ENCODE results near the gene VLDLR. TPM values are rescaled to one million over a fixed set of nuclear protein-coding genes. Genes with fewer than 3 reads are reported as not detected.

Gene VLDLR
- 10 to 100 TPM; 10.9 to 17.2 TPM for total RNA-seq

DNA sequence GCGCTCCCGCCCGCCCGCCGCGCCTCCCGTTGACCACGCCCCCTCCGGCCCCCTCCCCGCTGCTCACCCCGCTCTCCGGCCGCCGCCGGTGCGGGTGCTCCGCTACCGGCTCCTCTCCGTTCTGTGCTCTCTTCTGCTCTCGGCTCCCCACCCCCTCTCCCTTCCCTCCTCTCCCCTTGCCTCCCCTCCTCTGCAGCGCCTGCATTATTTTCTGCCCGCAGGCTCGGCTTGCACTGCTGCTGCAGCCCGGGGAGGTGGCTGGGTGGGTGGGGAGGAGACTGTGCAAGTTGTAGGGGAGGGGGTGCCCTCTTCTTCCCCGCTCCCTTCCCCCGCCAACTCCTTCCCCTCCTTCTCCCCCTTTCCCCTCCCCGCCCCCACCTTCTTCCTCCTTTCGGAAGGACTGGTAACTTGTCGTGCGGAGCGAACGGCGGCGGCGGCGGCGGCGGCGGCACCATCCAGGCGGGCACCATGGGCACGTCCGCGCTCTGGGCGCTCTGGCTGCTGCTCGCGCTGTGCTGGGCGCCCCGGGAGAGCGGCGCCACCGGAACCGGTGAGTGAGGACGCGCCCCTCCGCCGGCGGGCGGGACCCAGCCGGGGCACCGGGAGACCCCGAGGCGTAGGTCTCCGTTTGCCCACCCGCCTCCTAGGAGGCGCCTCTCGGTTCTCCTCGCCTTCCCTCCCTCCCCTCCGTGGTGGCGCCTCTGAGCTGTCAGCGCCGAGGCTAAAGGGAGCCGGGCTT, at the start of gene VLDLR:
Gene VLDLR, plus strand, starts transcription at position 66 of the 739 bp plus-strand sequence. Its CDS starts 403 bp downstream, at position 469.
- H3K4me3 Mint-ChIP-seq: peak within 1 kb of the TSS; percentile 91
- peaks cover 17% of the 10 kb centered on the region for H3K36me3 Mint-ChIP-seq (ENCODE audit: low read depth)
- peak within 1 kb of the TSS; percentile 83 for H3K27ac Mint-ChIP-seq
- ATAC-seq (replicated peaks): peak; percentile 66
- H3K27me3 Mint-ChIP-seq: peaks cover 30% of the 10 kb centered on the region
- no peaks in the 10 kb centered on the region for H3K4me1 Mint-ChIP-seq
- no peaks in the 10 kb centered on the region for H3K9me3 Mint-ChIP-seq

DNA sequence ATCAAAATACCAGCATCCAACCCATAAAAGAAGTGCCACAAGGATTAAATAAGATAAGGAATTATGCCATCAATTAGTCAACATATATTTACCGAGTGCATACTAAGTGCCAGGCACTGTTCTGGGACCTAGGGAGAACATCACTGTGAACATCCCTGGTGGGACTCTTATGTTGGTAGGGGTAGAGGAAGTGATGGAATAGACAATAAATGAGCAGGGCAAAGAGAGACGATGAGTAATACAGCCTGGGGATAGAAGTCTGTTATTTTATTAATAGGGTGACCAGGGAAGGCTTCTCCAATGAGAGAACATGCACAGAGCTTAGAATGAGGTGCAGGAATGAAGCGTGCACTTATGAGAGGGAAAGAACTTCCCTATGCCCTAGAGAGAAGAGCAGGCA, 47.4 kb upstream of the VLDLR start:
- Mint-ChIP-seq H3K27me3 (peaks cover 16% of the 10 kb centered on the region), H3K36me3 (ENCODE audit: low read depth) (no peaks in the 10 kb centered on the region), H3K9me3 (no peaks in the 10 kb centered on the region), H3K4me1 (no peaks in the 10 kb centered on the region), H3K27ac (no peak overlapping the region), H3K4me3 (no peak overlapping the region)
- no peak for ATAC-seq (replicated peaks)

DNA sequence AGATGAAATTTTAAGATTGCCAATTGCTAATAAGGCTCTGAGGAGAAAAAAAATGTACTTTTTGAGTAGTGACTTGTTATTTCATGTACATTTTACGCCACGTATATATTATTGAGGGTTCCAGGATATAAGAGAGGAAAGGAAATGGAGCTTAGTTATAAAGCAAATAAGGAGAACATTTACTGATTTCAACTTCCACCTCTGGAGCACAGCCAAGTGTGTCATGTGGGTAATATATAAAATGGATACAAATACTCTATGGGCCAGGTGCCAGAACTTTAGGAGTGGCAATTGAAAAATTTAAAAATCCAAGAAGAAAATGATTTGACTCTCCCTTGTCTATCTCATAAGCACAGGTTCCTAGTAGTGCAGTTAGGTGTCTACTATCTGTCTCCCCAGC, 45.0 kb upstream of the VLDLR start:
- H3K9me3 Mint-ChIP-seq: no peaks in the 10 kb centered on the region
- no peaks in the 10 kb centered on the region for H3K36me3 Mint-ChIP-seq (ENCODE audit: low read depth)
- H3K4me3 Mint-ChIP-seq: no peak overlapping the region
- H3K27ac Mint-ChIP-seq: no peak overlapping the region
- no peak for ATAC-seq (replicated peaks)
- H3K27me3 Mint-ChIP-seq: peaks cover 16% of the 10 kb centered on the region
- H3K4me1 Mint-ChIP-seq: no peaks in the 10 kb centered on the region

DNA sequence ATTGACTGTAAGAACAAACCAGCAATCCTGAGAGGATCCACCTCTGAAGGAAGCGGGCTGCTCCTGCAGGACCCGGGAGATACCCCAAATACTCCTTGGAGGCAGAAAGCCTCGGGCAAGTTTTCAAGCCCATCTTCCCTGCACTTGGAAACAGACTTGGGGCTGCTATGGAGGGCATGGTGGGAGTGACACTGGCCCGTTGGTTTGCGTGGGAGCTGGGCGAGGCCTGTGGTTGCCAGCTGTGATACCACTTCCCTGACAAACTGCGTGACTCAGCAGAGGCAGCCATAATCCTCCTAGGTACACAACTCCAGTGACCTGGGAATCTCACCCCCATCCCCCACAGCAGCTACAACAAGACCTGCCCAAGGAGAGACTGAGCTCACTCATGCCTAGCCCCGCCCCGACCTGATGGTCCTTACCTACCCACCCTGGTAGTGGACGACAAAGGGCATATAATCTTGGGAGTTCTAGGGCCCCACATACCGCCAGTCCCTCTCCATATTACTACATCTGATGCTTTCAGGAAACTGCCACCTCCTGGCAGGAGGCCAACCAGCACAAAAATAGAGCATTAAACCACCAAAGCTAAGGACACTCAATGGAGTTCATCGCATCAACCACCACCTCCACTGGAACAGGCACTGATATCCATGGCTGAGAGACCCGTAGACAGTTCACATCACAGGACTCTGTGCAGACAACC, 38.1 kb upstream of the VLDLR start:
- peaks cover 23% of the 10 kb centered on the region for H3K27me3 Mint-ChIP-seq
- H3K27ac Mint-ChIP-seq: no peak overlapping the region
- no peaks in the 10 kb centered on the region for H3K4me1 Mint-ChIP-seq
- no peak overlapping the region for H3K4me3 Mint-ChIP-seq
- ATAC-seq (replicated peaks): peak; percentile 48
- peaks cover 5% of the 10 kb centered on the region for H3K9me3 Mint-ChIP-seq
- no peaks in the 10 kb centered on the region for H3K36me3 Mint-ChIP-seq (ENCODE audit: low read depth)

- no peak overlapping the region for H3K4me3 Mint-ChIP-seq
- H3K27ac Mint-ChIP-seq: no peak overlapping the region
- H3K4me1 Mint-ChIP-seq: no peaks in the 10 kb centered on the region
- H3K36me3 Mint-ChIP-seq (ENCODE audit: low read depth): no peaks in the 10 kb centered on the region
- peaks cover 17% of the 10 kb centered on the region for H3K9me3 Mint-ChIP-seq
- no peak for ATAC-seq (replicated peaks)
- peaks cover 23% of the 10 kb centered on the region for H3K27me3 Mint-ChIP-seq
Measured at GRCh38 chr9:2591967-2592366, 29.6 kb upstream of the VLDLR start.

DNA sequence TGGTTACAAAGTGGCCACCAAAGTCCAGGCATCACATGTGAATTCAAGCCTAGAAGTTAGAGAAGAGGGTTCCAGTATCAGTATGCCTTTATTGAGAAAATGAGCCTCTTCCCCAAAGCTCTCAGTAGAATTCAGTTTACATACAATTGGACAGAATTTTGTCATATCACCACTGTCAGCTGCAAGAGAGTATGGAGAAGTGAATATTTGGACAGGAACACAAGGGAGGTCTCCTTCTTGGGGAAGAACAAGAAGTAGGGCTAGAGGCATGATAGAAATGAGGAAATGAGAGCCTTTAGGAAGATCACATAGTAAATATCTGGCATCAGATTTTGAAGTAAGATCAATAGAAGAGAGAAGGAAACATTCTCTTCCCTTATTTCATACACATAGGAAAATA, 27.8 kb upstream of the VLDLR start:
- no peak for ATAC-seq (replicated peaks)
- H3K4me1 Mint-ChIP-seq: no peaks in the 10 kb centered on the region
- peaks cover 17% of the 10 kb centered on the region for H3K9me3 Mint-ChIP-seq
- no peak overlapping the region for H3K4me3 Mint-ChIP-seq
- no peak overlapping the region for H3K27ac Mint-ChIP-seq
- H3K36me3 Mint-ChIP-seq (ENCODE audit: low read depth): no peaks in the 10 kb centered on the region
- H3K27me3 Mint-ChIP-seq: peaks cover 34% of the 10 kb centered on the region

DNA sequence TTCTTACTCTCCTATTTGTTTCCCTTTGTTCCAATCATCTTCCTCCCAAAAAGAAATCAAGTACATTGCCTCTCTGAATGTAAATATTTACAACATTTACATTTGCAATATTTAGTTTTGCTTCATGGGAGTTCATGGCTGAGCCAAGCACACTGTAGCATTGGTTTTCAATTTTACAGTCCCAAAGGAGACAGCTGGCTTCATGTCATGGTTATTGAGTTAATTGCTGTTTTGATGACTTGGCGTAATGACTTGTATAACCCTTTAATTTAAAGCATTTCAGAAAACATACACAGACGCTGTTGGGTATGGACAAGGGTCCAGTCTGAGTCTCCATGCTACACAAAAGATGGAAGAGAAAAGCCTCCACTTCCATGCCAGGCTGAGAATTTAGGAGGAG, 25.6 kb upstream of the VLDLR start:
- H3K27me3 Mint-ChIP-seq: peaks cover 42% of the 10 kb centered on the region
- ATAC-seq (replicated peaks): no peak
- H3K4me1 Mint-ChIP-seq: no peaks in the 10 kb centered on the region
- H3K27ac Mint-ChIP-seq: no peak overlapping the region
- no peaks in the 10 kb centered on the region for H3K36me3 Mint-ChIP-seq (ENCODE audit: low read depth)
- peaks cover 17% of the 10 kb centered on the region for H3K9me3 Mint-ChIP-seq
- H3K4me3 Mint-ChIP-seq: no peak overlapping the region

DNA sequence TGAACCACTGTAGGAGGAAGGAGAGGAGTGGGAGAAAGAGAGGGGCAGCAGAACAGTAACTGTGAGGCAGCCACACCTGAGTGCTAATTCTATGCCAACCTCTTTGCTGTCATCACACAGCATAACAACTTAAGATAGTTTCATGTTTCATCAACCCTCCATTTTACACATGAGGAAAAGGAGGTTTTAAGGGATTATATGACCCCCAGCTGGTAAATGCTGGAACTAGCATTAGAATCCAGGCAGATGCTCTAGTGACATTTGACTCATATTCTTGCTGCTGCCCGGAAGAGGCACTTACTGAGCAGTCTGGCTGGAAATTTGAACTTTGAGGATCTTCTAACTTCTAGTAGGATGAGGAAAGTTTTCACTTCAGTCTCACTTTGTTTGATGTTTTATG, 24.1 kb upstream of the VLDLR start:
- Mint-ChIP-seq H3K9me3 (peaks cover 13% of the 10 kb centered on the region), H3K27ac (no peak overlapping the region), H3K4me3 (no peak overlapping the region), H3K27me3 (peaks cover 42% of the 10 kb centered on the region), H3K36me3 (ENCODE audit: low read depth) (no peaks in the 10 kb centered on the region), H3K4me1 (no peaks in the 10 kb centered on the region)
- ATAC-seq (replicated peaks): no peak

DNA sequence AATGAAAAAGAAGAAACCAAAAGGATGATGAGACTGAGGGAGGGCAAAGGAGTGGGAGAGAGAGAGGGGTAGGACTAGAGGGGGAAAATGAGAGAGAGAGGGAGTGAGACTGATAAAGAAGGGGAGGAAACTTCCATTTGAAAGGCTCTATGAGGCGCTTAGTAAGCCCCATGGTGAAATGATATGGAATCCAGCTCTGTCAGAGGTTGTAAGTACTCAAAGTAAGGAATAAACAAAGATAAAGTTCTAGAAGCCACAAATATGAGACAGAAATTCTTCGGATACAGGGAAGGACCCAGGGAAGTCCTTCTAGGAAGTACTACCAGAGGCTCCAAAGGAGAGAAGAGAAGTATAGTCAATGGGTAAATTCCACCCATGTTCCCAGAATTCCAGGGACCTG, 21.7 kb upstream of the VLDLR start:
- H3K4me1 Mint-ChIP-seq: no peaks in the 10 kb centered on the region
- no peaks in the 10 kb centered on the region for H3K9me3 Mint-ChIP-seq
- H3K27me3 Mint-ChIP-seq: peaks cover 30% of the 10 kb centered on the region
- no peaks in the 10 kb centered on the region for H3K36me3 Mint-ChIP-seq (ENCODE audit: low read depth)
- no peak for ATAC-seq (replicated peaks)
- no peak overlapping the region for H3K27ac Mint-ChIP-seq
- H3K4me3 Mint-ChIP-seq: no peak overlapping the region

GRCh38 chr9:2600307-2600706, 21.3 kb upstream of the VLDLR start:
- Mint-ChIP-seq H3K27me3 (peaks cover 30% of the 10 kb centered on the region), H3K36me3 (ENCODE audit: low read depth) (no peaks in the 10 kb centered on the region), H3K4me1 (no peaks in the 10 kb centered on the region), H3K4me3 (no peak overlapping the region), H3K9me3 (no peaks in the 10 kb centered on the region), H3K27ac (no peak overlapping the region)
- no peak for ATAC-seq (replicated peaks)

DNA sequence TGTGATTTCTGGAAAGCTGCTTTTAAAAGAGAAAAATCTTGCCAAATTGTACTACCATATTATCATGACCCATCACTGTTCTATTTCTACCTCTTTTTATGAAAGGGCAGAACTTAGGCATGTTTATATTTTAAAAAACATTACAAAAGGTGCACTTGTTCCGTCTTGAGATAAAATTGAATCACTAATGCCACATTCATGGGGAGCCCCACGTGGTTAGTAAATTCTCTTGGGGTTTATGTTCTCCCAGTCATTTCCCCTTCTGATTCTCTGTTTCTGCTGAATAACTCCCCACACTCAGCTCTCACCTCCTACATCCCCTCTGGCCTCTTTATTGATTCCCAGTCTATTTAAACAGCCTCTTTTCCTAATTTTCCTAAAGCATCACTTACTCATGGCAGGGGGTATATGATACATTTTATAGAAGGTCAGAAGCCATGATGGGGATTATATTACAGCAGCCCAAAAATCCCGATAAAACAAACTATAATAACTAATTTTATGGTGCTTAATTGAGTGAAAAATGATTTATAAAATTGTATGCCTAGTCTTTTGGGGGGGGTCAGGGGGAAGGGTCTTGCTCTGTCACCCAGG, 19.7 kb upstream of the VLDLR start:
- no peak for ATAC-seq (replicated peaks)
- no peaks in the 10 kb centered on the region for H3K36me3 Mint-ChIP-seq (ENCODE audit: low read depth)
- no peaks in the 10 kb centered on the region for H3K4me1 Mint-ChIP-seq
- no peak overlapping the region for H3K27ac Mint-ChIP-seq
- H3K4me3 Mint-ChIP-seq: no peak overlapping the region
- H3K9me3 Mint-ChIP-seq: no peaks in the 10 kb centered on the region
- peaks cover 26% of the 10 kb centered on the region for H3K27me3 Mint-ChIP-seq

- H3K4me1 Mint-ChIP-seq: no peaks in the 10 kb centered on the region
Measured at GRCh38 chr9:2602704-2603116, 18.9 kb upstream of the VLDLR start.

DNA sequence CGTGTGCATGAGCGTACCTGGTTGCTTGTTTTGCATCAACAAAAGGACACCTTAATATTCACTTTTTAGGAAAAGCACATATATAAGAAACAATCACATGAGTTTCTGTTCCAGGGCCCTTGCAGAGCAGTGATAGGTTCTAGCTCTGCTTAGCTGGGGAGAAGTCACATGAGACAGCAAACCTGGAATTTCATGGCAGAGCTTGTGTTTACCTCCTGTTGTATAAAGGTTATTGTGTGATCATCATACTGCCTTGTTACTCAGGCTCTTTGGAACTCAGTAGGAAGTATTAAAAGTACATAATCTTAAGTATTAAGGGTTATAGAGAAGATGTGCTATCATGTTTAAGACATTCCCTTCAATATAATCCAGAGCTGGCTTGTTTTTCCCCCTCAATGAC, 18.0 kb upstream of the VLDLR start:
- no peak for ATAC-seq (replicated peaks)
- H3K27me3 Mint-ChIP-seq: peaks cover 14% of the 10 kb centered on the region
- no peak overlapping the region for H3K27ac Mint-ChIP-seq
- H3K4me1 Mint-ChIP-seq: no peaks in the 10 kb centered on the region
- H3K9me3 Mint-ChIP-seq: no peaks in the 10 kb centered on the region
- H3K36me3 Mint-ChIP-seq (ENCODE audit: low read depth): no peaks in the 10 kb centered on the region
- H3K4me3 Mint-ChIP-seq: no peak overlapping the region

More at GRCh38 chr9:2602704-2603116, 18.9 kb upstream of the VLDLR start:
- H3K9me3 Mint-ChIP-seq: no peaks in the 10 kb centered on the region
- no peak for ATAC-seq (replicated peaks)
- no peak overlapping the region for H3K27ac Mint-ChIP-seq
- no peaks in the 10 kb centered on the region for H3K36me3 Mint-ChIP-seq (ENCODE audit: low read depth)
- H3K4me3 Mint-ChIP-seq: no peak overlapping the region
- H3K27me3 Mint-ChIP-seq: peaks cover 19% of the 10 kb centered on the region

GRCh38 chr9:2605246-2605645, 16.3 kb upstream of the VLDLR start:
- H3K9me3 Mint-ChIP-seq: no peaks in the 10 kb centered on the region
- no peaks in the 10 kb centered on the region for H3K4me1 Mint-ChIP-seq
- H3K27ac Mint-ChIP-seq: no peak overlapping the region
- H3K27me3 Mint-ChIP-seq: peaks cover 7% of the 10 kb centered on the region
- H3K4me3 Mint-ChIP-seq: no peak overlapping the region
- no peak for ATAC-seq (replicated peaks)
- H3K36me3 Mint-ChIP-seq (ENCODE audit: low read depth): no peaks in the 10 kb centered on the region

GRCh38 chr9:2608276-2608675, 13.3 kb upstream of the VLDLR start:
- no peak overlapping the region for H3K27ac Mint-ChIP-seq
- peaks cover 10% of the 10 kb centered on the region for H3K27me3 Mint-ChIP-seq
- H3K4me3 Mint-ChIP-seq: no peak overlapping the region
- no peaks in the 10 kb centered on the region for H3K9me3 Mint-ChIP-seq
- no peak for ATAC-seq (replicated peaks)
- H3K4me1 Mint-ChIP-seq: no peaks in the 10 kb centered on the region
- H3K36me3 Mint-ChIP-seq (ENCODE audit: low read depth): no peaks in the 10 kb centered on the region

Measured in activated T-helper 17 cell treated with anti-CD3 and anti-CD28 coated beads, Interleukin-2, amount 50 U/mL, for 72 hours (primary cell).